HEK293T (cell line): ENCODE data around the gene HUS1B.

Experiments used
- BHLHE40 ChIP-seq: fragments of 450-650 bp; IDR thresholded peaks from 2 replicates; pipeline ENCODE4 v1.6.1; 2016; ENCODE audit warnings: mild to moderate bottlenecking, moderate library complexity, borderline replicate concordance
- ELF4 ChIP-seq: fragments of 450-650 bp; IDR thresholded peaks from 2 replicates; pipeline ENCODE4 v1.6.1; 2017; ENCODE audit warnings: antibody characterized with exemption
- FOXA1 ChIP-seq: fragments of 450-650 bp; IDR thresholded peaks from 2 replicates; pipeline ENCODE4 v1.6.1; 2016; ENCODE audit warnings: mild to moderate bottlenecking
- FOXM1 ChIP-seq: fragments of 450-650 bp; IDR thresholded peaks from 2 replicates; pipeline ENCODE4 v1.6.1; 2017; ENCODE audit warnings: mild to moderate bottlenecking, borderline replicate concordance
- L3MBTL2 ChIP-seq: fragments of 450-650 bp; conservative IDR thresholded peaks from 2 replicates; pipeline ENCODE4 v1.6.1; 2016; ENCODE audit warnings: mild to moderate bottlenecking
- SP1 ChIP-seq: fragments of 450-650 bp; IDR thresholded peaks from 2 replicates; pipeline ENCODE4 v1.6.1; 2017
- SUZ12 ChIP-seq: fragments of 450-650 bp; IDR thresholded peaks from 2 replicates; pipeline ENCODE4 v1.6.1; 2016; ENCODE audit warnings: mild to moderate bottlenecking
- TARDBP ChIP-seq: fragments of 450-650 bp; IDR thresholded peaks from 2 replicates; pipeline ENCODE4 v1.6.1; 2016
- TF ChIP-seq, protein P1 (sequence below): fragments of 450-650 bp; IDR thresholded peaks from 2 replicates; pipeline ENCODE4 v1.6.1; 2016

DNA sequence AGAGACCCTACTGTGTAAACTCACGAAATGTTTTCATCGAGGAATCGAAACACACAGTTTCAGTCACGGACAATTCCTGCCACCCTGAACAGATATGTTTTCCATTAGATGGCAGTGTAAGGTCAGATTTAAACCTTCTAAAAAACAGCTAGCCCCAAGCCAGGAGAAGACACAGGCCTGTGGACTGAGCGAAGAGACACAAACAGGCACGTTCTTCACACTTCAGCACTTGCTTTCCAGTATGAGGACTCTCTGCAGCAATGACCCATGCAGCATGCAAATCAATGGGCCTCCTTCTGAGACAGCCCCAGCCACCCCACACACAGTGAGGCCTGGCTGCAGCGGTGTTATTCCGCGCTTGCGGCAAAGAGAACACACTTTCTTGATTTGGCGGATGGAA lies 31.9 kb downstream of the HUS1B start:
- no peak for TF ChIP-seq TARDBP
- no peak for TF ChIP-seq ELF4
- TF ChIP-seq SP1 = no peak
- TF ChIP-seq FOXM1 = no peak
- TF ChIP-seq, protein P1, sequence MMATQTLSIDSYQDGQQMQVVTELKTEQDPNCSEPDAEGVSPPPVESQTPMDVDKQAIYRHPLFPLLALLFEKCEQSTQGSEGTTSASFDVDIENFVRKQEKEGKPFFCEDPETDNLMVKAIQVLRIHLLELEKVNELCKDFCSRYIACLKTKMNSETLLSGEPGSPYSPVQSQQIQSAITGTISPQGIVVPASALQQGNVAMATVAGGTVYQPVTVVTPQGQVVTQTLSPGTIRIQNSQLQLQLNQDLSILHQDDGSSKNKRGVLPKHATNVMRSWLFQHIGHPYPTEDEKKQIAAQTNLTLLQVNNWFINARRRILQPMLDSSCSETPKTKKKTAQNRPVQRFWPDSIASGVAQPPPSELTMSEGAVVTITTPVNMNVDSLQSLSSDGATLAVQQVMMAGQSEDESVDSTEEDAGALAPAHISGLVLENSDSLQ = no peak
- no peak for TF ChIP-seq L3MBTL2
- TF ChIP-seq SUZ12 = no peak
- no peak for TF ChIP-seq FOXA1
- TF ChIP-seq BHLHE40 = no peak
